HT-29 (cell line): ENCODE results near the gene FAM163A. TPM values are rescaled to one million over a fixed set of nuclear protein-coding genes. Genes with fewer than 3 reads are reported as not detected.
"Not testable (repeated sequence)": the region's sequence is repeated elsewhere in the genome, so short reads cannot be mapped to it uniquely, and the experiment has no call there.

Source experiments
- DNase-seq: peaks from one replicate; pipeline ENCODE4 v3.0.0-alpha.2; 2015; ENCODE audit warnings: low spot score
- total RNA-seq: library from RNA; depleted of rRNA; stranded (reverse); fragments of >200 nt; shearing (Covaris generic); gene quantifications from 2 replicates; pipeline ENCODE4 v1.2.3, GENCODE V29; 2014; rRNA removed

FAM163A gene
- total RNA-seq, 1 experiment from 2014 or later: not detected

DNA sequence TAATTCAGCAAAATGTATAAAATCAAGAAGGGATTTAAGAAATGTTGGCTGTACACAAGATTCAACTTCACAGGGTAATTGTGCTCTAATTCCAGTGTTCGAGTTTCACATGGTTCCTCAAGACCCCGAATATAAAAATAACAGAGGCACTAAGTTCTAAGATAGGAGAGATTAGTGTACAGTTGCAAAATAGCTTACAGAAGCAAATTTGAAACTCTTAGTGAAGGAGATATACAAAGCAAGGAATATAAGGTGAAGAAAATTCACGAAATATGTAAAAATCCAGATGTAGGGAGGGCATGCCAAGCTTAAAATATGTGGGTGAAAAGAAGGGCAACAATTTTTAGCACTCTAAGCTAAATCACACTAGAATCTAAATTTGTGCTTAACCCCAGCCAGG is 105.1 kb downstream of the FAM163A start:
- DNase-seq: no peak

DNA sequence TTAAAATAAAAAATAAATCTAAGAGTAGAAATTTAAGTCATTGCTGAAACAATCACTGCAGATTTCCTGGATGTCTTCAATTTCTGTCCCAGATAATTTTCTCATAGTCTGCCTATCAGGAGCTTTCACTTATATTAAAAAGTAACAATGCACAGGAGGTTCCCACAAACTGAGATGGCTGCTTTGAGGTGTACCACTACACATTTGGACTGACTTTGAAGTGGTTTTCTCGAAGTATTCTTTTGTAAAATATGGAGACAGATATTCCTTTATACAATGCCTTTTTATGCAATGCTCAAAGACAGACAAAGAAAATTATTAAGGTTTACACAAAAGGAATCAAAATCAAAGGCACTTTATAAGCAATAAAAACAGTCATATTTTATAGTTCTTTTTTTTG is 110.0 kb downstream of the FAM163A start:
- DNase-seq: no peak

DNA sequence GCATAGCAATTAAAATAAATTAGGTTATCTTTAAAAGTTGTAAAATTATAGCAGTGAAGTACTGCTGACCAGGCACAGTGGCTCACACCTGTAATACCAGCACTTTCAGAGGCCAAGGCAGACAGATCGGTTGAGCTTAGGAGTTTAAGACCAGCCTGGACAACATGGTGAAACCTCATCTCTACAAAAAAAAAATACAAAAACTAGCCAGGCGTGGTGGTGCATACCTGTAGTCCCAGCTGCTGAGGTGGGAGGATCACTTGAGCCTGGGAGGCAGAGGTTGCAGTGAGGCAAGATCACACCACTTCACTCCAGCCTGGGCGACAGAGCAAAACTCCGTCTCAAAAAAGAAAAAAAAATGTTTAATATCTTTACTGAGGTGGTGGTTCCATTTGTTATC is 112.7 kb downstream of the FAM163A start:
- DNase-seq: not testable (repeated sequence)

DNA sequence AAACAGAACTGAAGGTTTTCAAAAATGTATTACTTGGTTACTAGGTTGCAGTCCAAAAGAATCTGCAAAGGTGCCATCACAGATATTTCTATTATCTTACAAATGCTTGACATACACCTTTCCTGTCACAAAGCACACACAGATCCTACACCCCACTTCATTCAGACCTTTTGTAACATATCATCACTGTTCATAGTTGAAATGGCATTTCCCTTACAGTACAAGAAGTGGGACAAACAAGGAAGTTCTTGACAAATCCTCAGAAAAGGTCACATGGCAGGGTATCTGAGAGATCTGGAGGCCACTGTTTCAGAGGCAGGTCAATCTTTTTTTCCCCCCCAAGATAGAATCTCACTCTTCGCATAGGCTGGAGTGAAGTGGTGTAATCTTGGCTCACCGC is 113.2 kb downstream of the FAM163A start:
- DNase-seq: no peak

DNA sequence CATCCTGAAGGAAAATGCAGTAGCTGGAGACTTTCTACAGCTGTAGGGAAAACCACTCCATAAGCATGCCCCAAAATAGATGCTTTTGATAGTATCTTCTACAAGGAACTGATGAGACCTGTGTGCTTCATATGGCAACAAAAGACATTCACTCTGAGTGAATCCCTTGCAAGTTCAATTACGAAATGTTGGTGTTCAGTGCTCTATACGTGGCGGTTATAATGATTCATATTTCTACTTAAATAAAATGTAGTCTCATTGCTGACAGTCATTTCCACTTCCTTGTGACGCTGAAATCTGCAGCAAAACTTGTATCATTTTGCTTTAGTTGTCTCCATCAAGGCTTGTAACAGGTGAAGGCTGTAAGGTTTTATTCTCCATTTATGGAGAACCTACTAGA is 113.9 kb downstream of the FAM163A start:
- DNase-seq: no peak

DNA sequence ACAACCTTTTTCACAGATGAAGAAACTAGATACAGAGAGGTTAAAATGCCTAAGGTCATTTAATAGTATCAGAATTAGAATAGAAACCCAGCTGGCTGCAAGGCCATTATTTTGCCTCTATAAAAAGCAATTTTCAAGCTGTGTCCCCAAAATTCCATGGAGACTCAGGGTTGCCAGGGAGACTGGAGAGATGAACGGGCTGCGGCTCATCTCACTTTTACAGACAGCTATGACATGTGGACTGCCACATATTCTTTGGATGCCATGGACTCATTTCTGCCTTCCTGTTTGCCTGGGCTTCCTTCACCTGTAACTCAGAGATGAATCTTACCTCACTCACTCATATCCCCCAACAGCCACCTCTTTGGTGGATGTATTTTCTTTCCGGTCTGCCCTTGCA is 117.6 kb downstream of the FAM163A start:
- no peak for DNase-seq

DNA sequence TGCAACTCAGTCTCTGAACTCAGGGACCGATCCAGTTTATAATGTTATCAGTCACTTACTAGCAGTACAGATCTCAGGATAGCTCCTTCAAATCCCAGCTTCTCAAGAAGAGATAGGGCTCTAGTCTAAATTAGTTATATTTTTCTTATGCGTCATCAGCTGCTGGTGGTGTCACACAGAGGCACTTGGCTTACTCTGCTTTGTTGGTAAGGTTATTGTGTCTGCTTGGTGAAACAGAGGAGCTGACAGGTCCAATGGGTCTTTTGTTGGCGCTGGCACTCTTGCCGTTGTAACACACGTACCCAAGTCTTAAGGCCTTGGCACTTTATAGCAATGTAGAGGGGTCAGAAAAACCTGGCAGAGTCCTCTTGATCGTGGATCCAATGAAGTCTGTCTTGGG is 122.3 kb downstream of the FAM163A start:
- DNase-seq: no peak

Other genes with a start within 250 kb of the FAM163A start
- gene NPHS2, start 167.3 kb upstream of the FAM163A start, total RNA-seq: not detected in 2 replicates
- gene TDRD5, start 151.5 kb upstream of the FAM163A start, total RNA-seq: 0.03 TPM in 1 of 2 replicates, not detected in the other
- 29.9 and 32.6 TPM in 2 replicates for gene TOR1AIP2, start 134.5 kb downstream of the FAM163A start, total RNA-seq
- 13.4 and 14.8 TPM in 2 replicates for gene TOR1AIP1, start 139.0 kb downstream of the FAM163A start, total RNA-seq
- 16.1 and 27.3 TPM in 2 replicates for gene CEP350, start 211.5 kb downstream of the FAM163A start, total RNA-seq